WTC11 (cell line): ENCODE results near the gene BCL11A. TPM values are rescaled to one million over a fixed set of nuclear protein-coding genes. Genes with fewer than 3 reads are reported as not detected.

Source experiments
- ATAC-seq: fragments of 200-7000 bp; cut with Tn5 transposase; 2 replicates; pipeline ENCODE4 v1.10.0; 2021; ENCODE audit warnings: mild to moderate bottlenecking, moderate library complexity
- CTCF ChIA-PET: fragments of 300-600 bp; sonication (Branson Sonifier 250); formaldehyde crosslinking; loops from one replicate; lab custom pipeline; 2021; ENCODE audit warnings: antibody characterized with exemption; lab: Charles Lee
- POLR2A ChIA-PET: fragments of 350-600 bp; sonication (Branson Sonifier 250); formaldehyde crosslinking; loops from one replicate; lab custom pipeline; 2021; ENCODE audit warnings: antibody characterized with exemption; lab: Charles Lee
- DNase-seq: peaks from one replicate; pipeline ENCODE4 v3.0.0; 2021; ENCODE audit warnings: low spot score
- H3K27ac Mint-ChIP-seq: 2 replicates; pipeline ENCODE4 v1.8.0; 2021; ENCODE audit warnings: mixed read lengths
- H3K27me3 Mint-ChIP-seq: 2 replicates; pipeline ENCODE4 v1.8.0; 2021; ENCODE audit warnings: low read depth, mild to moderate bottlenecking, moderate library complexity, mixed read lengths
- H3K36me3 Mint-ChIP-seq: 2 replicates; pipeline ENCODE4 v1.8.0; 2021; ENCODE audit warnings: mixed read lengths
- H3K4me1 Mint-ChIP-seq: 2 replicates; pipeline ENCODE4 v1.8.0; 2022; ENCODE audit warnings: mixed read lengths
- H3K4me3 Mint-ChIP-seq: 2 replicates; pipeline ENCODE4 v1.8.0; 2021; ENCODE audit warnings: mild to moderate bottlenecking, moderate library complexity, mixed read lengths
- H3K9me3 Mint-ChIP-seq: 2 replicates; pipeline ENCODE4 v1.8.0; 2021; ENCODE audit warnings: mixed read lengths
- ATF1 ChIP-seq: sonication (generic); formaldehyde crosslinking; IDR thresholded peaks from 2 replicates; pipeline ENCODE4 v1.8.1; 2023; ENCODE audit warnings: mild to moderate bottlenecking, moderate library complexity, missing genetic modification reagents
- FOXJ3 ChIP-seq: sonication (generic); formaldehyde crosslinking; IDR thresholded peaks from 2 replicates; pipeline ENCODE4 v1.9.0; 2021; ENCODE audit warnings: missing genetic modification reagents, mild to moderate bottlenecking, borderline replicate concordance
- HMGA2 ChIP-seq: fragments of 250-450 bp; sonication (Bioruptor Pico); IDR thresholded peaks from 2 replicates; pipeline ENCODE4 v1.4.0; 2021; ENCODE audit warnings: mild to moderate bottlenecking, moderate library complexity
- JAZF1 ChIP-seq: fragments of 250-450 bp; sonication (Bioruptor Pico); IDR thresholded peaks from 2 replicates; pipeline ENCODE4 v1.9.0; 2021; ENCODE audit warnings: moderate library complexity, mild to moderate bottlenecking, inconsistent platforms
- MXD4 ChIP-seq: fragments of 250-450 bp; sonication (Bioruptor Pico); IDR thresholded peaks from 2 replicates; pipeline ENCODE4 v1.8.0; 2021; ENCODE audit warnings: mild to moderate bottlenecking, moderate library complexity, borderline replicate concordance
- NFYB ChIP-seq: sonication (generic); formaldehyde crosslinking; conservative IDR thresholded peaks from 2 replicates; pipeline ENCODE4 v1.8.0; 2022; ENCODE audit warnings: low read depth, missing genetic modification reagents
- NR1H2 ChIP-seq: sonication (generic); formaldehyde crosslinking; IDR thresholded peaks from 2 replicates; pipeline ENCODE4 v1.9.0; 2021; ENCODE audit warnings: mild to moderate bottlenecking, moderate library complexity, missing genetic modification reagents
- PRRX2 ChIP-seq: fragments of 250-450 bp; sonication (Bioruptor Pico); IDR thresholded peaks from 2 replicates; pipeline ENCODE4 v1.8.0; 2021; ENCODE audit warnings: mild to moderate bottlenecking
- ZNF317 ChIP-seq: sonication (generic); formaldehyde crosslinking; IDR thresholded peaks from 2 replicates; pipeline ENCODE4 v1.8.1; 2023; ENCODE audit warnings: low read depth, mild to moderate bottlenecking, moderate library complexity, missing genetic modification reagents, borderline replicate concordance
- total RNA-seq: library from RNA; stranded (reverse); gene quantifications from 3 replicates; pipeline ENCODE4 v1.2.3, GENCODE V29; 2021
- TF ChIP-seq, protein P1 (sequence below): sonication (generic); formaldehyde crosslinking; IDR thresholded peaks from 2 replicates; pipeline ENCODE4 v1.8.1; 2022; ENCODE audit warnings: low read depth, missing genetic modification reagents, borderline replicate concordance
- TF ChIP-seq, protein P2 (sequence below): sonication (generic); formaldehyde crosslinking; IDR thresholded peaks from 2 replicates; pipeline ENCODE4 v1.8.1; 2022; ENCODE audit warnings: low read depth, mild to moderate bottlenecking, moderate library complexity, missing genetic modification reagents, borderline replicate concordance
- TF ChIP-seq, protein P3 (sequence below): sonication (generic); formaldehyde crosslinking; IDR thresholded peaks from 2 replicates; pipeline ENCODE4 v1.8.1; 2023; ENCODE audit warnings: mild to moderate bottlenecking, missing genetic modification reagents, moderate library complexity
- TF ChIP-seq, protein P4 (sequence below): sonication (generic); formaldehyde crosslinking; IDR thresholded peaks from 2 replicates; pipeline ENCODE4 v1.8.1; 2023; ENCODE audit warnings: mild to moderate bottlenecking, missing genetic modification reagents
- TF ChIP-seq, protein P5 (sequence below): fragments of 250-450 bp; sonication (Bioruptor Pico); IDR thresholded peaks from 2 replicates; pipeline ENCODE4 v1.9.0; 2021; ENCODE audit warnings: moderate library complexity, mild to moderate bottlenecking, inconsistent platforms, borderline replicate concordance
- TF ChIP-seq, protein P6 (sequence below): fragments of 250-450 bp; sonication (Bioruptor Pico); IDR thresholded peaks from 2 replicates; pipeline ENCODE4 v1.9.0; 2021; ENCODE audit warnings: mild to moderate bottlenecking
- TF ChIP-seq, protein P7 (sequence below): sonication (generic); formaldehyde crosslinking; IDR thresholded peaks from 2 replicates; pipeline ENCODE4 v1.8.0; 2023; ENCODE audit warnings: mild to moderate bottlenecking, missing genetic modification reagents

BCL11A gene
- total RNA-seq, 1 experiment from 2014 or later, result 53.2 TPM

DNA sequence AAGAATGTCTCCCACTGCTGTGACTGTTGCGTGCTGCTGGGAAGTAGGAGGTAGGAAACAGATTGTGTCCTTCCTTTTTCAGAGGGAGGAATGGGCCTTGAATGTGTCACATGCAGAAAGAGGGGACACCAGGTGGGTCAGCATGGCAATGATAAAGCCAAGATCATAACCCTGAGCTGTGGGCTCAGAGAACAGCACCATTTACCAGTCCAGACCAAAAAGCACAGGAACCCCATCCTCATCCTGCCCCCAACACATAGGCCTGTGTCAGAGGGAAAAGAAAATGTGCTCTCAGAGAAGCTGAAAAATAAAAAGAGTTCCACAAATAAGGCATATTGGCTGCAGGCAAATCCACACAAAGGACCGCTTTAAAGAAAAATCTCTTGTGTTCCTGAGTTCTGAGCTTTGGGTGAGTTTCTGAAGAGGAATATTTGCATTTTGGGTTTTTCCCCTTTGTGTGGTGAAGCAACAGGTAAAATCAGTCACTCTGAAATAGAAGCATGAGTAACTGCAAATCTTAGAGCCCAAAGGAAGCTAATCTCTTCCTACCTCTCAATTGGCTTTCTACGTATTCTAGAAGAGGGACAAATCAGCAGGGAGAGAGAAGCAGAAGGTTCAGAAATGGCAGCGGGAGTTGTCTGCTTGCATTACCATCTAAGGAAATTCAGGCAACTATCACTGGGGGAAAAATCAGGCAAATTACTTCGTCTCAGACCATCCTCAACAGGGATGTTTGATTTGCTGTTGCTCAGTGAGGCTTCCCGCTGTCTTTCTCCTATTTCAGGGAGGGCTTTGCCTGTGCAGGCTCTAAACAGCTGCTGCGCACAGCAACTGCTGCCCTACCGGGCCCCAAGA lies 106.8 kb downstream of the BCL11A start (continued):
- no peak for TF ChIP-seq MXD4
- TF ChIP-seq ATF1 (CRISPR knock-in tag), result no peak
- no peak for TF ChIP-seq FOXJ3 (CRISPR knock-in tag)
- TF ChIP-seq NR1H2, result no peak
- TF ChIP-seq, protein P1, sequence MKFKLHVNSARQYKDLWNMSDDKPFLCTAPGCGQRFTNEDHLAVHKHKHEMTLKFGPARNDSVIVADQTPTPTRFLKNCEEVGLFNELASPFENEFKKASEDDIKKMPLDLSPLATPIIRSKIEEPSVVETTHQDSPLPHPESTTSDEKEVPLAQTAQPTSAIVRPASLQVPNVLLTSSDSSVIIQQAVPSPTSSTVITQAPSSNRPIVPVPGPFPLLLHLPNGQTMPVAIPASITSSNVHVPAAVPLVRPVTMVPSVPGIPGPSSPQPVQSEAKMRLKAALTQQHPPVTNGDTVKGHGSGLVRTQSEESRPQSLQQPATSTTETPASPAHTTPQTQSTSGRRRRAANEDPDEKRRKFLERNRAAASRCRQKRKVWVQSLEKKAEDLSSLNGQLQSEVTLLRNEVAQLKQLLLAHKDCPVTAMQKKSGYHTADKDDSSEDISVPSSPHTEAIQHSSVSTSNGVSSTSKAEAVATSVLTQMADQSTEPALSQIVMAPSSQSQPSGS (CRISPR knock-in tag), result no peak
- no peak for TF ChIP-seq NFYB
- TF ChIP-seq, protein P2, sequence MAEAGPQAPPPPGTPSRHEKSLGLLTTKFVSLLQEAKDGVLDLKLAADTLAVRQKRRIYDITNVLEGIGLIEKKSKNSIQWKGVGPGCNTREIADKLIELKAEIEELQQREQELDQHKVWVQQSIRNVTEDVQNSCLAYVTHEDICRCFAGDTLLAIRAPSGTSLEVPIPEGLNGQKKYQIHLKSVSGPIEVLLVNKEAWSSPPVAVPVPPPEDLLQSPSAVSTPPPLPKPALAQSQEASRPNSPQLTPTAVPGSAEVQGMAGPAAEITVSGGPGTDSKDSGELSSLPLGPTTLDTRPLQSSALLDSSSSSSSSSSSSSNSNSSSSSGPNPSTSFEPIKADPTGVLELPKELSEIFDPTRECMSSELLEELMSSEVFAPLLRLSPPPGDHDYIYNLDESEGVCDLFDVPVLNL (CRISPR knock-in tag), result no peak
- TF ChIP-seq, protein P3, sequence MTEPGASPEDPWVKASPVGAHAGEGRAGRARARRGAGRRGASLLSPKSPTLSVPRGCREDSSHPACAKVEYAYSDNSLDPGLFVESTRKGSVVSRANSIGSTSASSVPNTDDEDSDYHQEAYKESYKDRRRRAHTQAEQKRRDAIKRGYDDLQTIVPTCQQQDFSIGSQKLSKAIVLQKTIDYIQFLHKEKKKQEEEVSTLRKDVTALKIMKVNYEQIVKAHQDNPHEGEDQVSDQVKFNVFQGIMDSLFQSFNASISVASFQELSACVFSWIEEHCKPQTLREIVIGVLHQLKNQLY (CRISPR knock-in tag), result no peak
- TF ChIP-seq, protein P4, sequence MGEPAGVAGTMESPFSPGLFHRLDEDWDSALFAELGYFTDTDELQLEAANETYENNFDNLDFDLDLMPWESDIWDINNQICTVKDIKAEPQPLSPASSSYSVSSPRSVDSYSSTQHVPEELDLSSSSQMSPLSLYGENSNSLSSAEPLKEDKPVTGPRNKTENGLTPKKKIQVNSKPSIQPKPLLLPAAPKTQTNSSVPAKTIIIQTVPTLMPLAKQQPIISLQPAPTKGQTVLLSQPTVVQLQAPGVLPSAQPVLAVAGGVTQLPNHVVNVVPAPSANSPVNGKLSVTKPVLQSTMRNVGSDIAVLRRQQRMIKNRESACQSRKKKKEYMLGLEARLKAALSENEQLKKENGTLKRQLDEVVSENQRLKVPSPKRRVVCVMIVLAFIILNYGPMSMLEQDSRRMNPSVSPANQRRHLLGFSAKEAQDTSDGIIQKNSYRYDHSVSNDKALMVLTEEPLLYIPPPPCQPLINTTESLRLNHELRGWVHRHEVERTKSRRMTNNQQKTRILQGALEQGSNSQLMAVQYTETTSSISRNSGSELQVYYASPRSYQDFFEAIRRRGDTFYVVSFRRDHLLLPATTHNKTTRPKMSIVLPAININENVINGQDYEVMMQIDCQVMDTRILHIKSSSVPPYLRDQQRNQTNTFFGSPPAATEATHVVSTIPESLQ (CRISPR knock-in tag), result no peak
- TF ChIP-seq, all 79 proteins: peak for 0

DNA sequence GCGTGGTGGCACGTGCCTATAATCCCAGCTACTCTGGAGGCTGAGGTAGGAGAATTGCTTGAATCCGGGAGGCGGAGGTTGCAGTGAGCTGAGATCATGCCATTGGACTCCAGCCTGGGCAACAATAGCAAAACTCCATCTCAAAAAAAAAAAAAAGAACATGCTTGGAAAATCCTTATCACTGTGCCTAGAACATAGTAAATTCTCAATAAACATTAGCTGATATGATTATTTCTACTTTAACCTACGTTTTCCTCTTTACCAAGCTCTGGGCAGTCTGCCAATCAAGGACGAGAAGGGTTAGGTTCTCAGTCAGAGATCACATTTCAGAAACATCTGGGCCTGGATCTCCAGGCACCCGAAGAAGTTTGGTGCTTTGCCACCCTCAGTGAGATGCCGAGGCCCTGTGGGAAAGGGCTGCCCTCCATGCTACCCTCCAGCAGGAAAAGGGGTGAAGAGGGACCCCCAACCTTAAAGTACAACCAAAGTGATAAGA lies 107.7 kb downstream of the BCL11A start:
- no peak overlapping the region for H3K27ac Mint-ChIP-seq
- POLR2A ChIA-PET, result interaction anchor here (0.7 kb wide), 1 partner anchor 282 kb away, joined by 4 read pairs; no protein-coding TSS in a partner anchor

More for the DNA sequence above, 107.7 kb downstream of the BCL11A start:
- CTCF ChIA-PET, result interaction anchor here (0.7 kb wide), 1 partner anchor 210 kb away, joined by 3 read pairs; no protein-coding TSS in a partner anchor
- no peak for DNase-seq
- peaks cover 27% of the 10 kb centered on the region for H3K4me1 Mint-ChIP-seq
- no peaks in the 10 kb centered on the region for H3K36me3 Mint-ChIP-seq
- ATAC-seq, result no peak
- H3K27me3 Mint-ChIP-seq, result peaks cover 25% of the 10 kb centered on the region
- H3K4me3 Mint-ChIP-seq, result no peak overlapping the region
- no peaks in the 10 kb centered on the region for H3K9me3 Mint-ChIP-seq
- TF ChIP-seq, protein P5, sequence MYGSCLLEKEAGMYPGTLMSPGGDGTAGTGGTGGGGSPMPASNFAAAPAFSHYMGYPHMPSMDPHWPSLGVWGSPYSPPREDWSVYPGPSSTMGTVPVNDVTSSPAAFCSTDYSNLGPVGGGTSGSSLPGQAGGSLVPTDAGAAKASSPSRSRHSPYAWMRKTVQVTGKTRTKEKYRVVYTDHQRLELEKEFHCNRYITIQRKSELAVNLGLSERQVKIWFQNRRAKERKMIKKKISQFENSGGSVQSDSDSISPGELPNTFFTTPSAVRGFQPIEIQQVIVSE (CRISPR knock-in tag), result no peak
- TF ChIP-seq HMGA2 (no peak), JAZF1 (no peak), ZNF317 (CRISPR knock-in tag) (no peak), PRRX2 (CRISPR knock-in tag) (no peak)
- TF ChIP-seq, protein P6, sequence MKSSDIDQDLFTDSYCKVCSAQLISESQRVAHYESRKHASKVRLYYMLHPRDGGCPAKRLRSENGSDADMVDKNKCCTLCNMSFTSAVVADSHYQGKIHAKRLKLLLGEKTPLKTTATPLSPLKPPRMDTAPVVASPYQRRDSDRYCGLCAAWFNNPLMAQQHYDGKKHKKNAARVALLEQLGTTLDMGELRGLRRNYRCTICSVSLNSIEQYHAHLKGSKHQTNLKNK (CRISPR knock-in tag), result no peak
- TF ChIP-seq, protein P7, sequence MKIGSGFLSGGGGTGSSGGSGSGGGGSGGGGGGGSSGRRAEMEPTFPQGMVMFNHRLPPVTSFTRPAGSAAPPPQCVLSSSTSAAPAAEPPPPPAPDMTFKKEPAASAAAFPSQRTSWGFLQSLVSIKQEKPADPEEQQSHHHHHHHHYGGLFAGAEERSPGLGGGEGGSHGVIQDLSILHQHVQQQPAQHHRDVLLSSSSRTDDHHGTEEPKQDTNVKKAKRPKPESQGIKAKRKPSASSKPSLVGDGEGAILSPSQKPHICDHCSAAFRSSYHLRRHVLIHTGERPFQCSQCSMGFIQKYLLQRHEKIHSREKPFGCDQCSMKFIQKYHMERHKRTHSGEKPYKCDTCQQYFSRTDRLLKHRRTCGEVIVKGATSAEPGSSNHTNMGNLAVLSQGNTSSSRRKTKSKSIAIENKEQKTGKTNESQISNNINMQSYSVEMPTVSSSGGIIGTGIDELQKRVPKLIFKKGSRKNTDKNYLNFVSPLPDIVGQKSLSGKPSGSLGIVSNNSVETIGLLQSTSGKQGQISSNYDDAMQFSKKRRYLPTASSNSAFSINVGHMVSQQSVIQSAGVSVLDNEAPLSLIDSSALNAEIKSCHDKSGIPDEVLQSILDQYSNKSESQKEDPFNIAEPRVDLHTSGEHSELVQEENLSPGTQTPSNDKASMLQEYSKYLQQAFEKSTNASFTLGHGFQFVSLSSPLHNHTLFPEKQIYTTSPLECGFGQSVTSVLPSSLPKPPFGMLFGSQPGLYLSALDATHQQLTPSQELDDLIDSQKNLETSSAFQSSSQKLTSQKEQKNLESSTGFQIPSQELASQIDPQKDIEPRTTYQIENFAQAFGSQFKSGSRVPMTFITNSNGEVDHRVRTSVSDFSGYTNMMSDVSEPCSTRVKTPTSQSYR (CRISPR knock-in tag), result no peak
